Measurements from ENCODE around the gene MMP26.
"Not testable (repeated sequence)": the region's sequence is repeated elsewhere in the genome, so short reads cannot be mapped to it uniquely, and the experiment has no call there.

Gene MMP26

DNA sequence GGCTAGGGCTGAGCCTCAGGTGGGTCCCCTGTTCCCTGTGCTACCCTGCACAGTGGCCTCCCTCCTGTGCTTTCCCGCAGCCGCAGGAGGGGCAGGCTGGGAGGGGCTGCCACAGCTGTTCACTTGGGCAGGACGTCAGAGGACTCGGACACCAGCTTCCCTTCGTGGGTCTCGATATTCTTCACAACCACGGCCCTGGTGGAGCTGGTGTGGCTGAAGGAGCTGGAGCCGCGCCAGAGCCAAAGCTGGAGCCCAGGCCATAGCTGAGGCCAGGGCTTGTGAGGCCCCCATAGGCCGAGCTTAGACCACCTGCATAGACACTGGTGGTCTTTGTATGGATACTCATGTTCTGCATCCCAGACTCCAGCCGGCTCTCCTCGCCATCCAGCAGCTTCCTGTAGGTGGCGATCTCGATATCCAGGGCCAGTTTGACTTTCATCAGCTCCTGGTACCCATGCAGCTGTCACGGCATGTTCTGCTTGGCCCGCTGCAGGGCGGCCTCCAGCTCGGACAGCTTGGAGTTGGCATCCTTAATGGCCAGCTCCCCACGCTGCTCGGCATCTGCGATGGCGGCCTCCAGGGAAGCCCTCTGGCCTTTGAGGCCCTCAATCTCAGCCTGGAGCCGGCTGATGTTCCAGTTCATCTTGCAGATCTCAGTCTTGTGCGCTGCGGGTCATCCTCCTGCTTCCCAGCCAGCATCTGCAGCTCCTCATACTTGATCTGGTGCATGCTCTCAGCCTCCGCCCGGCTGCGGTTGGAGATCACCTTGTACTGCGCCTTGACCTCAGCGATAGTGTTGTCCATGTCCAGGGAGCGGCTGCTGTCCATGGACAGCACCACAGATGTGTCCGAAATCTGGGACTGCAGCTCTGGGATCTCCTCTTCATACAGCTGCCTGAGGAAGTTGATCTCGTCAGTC lies 18.3 kb downstream of the MMP26 start:
- DNase-seq, result not testable (repeated sequence)

DNA sequence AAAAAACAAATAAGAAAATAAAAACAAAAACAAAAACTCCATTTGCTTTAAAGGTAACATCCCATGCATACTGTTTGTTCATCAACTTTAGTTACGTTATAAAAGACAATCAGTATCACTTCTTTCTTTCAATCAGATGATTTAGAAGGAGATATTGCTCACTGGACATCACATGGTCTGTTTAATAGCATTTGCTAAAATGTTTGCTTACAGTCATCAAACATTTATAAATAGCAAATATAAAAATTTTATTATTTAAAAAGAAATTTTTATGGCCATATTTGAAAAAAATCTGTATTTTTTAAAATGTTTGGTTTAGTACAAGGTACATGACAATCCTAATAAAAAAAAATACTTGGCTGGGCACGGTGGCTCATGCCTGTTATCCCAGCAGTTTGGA lies 22.6 kb downstream of the MMP26 start:
- DNase-seq, result no peak

DNA sequence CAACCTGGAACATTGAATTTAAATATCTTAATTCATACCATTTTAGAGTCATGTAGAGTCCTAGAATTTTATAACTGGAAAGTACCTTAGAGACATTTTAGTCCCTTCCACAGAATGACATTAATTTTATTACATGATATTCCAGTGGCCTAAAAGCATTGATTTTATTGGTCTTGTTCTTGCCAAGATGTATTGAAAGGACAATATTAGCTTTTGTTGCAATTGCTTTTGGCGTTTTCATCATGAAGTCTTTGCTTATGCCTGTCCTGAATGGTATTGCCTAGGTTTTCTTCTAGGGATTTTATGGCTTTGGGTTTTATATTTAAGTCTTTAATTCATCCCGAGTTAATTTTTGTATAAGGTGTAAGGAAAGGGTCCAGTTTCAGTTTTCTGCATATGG lies 36.2 kb downstream of the MMP26 start:
- DNase-seq, result no peak

DNA sequence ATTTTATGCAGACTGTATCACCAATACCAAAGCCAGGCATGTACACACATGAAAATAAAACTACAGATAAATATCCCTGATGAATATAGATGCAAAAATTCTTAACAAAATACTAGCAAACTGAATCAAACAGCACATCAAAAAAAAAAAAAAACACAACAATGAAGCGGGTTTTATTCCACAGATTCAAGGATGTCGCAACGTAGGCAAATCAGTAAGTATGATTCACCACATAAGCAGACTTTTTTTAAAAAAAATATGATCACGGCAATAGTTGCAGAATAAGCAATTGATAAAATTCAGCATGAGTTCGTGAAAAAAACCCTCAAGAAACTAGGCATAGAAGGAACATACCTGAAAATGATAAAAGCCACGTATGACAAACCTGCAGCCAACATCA lies 43.9 kb downstream of the MMP26 start:
- no peak for DNase-seq

DNA sequence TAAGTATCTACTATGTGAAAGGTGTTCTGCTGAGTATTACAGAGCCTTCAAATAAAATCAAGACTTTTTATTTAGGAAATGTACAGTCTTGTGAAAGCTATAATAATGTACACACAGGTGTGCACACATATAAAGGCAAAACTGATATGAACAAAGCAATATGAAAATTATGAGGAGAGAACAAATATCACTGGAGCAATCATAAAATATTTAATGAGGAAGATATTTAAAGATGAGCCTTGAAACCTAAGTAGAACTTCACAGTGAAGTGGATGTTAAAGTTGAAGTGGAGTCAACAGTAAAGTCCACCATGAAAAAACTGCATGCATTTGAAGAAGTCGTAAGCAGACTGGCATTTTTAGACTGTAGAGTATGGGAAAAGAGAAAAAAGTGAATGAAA lies 46.6 kb downstream of the MMP26 start:
- no peak for DNase-seq
